Mesenteric fat pad (tissue), 1 donor: ENCODE measurements around the gene LAMA2. TPM values are rescaled to one million over a fixed set of nuclear protein-coding genes. Genes with fewer than 3 reads are reported as not detected.

ENCODE experiments used
- DNase-seq: peaks from one replicate; pipeline ENCODE4 v3.0.0-alpha.2; 2020; ENCODE audit warnings: low spot score
- long read RNA-seq: library from polyadenylated mRNA; unstranded; transcript quantifications from one replicate; pipeline ENCODE4 v2.0.0, GENCODE V29; 2020
- total RNA-seq: library from RNA; stranded (reverse); fragmentation: NEBNext Ultra II Directional; extraction: Animal tissue kit (Norgen Biotek cat#: 25700); gene quantifications from one replicate; pipeline ENCODE4 v1.2.1, GENCODE V29; 2021
- donor health status: DM: yes; HTN: yes; CAD: no.

Gene LAMA2
- total RNA-seq = 82.9 TPM
- long read RNA-seq, partial matches to known transcripts = 21 of 28 reads
- long read RNA-seq, other reads (novel, unspliced or antisense) = 7 of 28 reads

- DNase-seq = no peak
Observed at GRCh38 chr6:128882991-128883611, at the start of gene LAMA2. Gene LAMA2, plus strand, starts transcription at chr6:128883138. Its CDS starts 108 bp downstream, at chr6:128883246.

GRCh38 chr6:128836761-128837160 is 46.2 kb upstream of the LAMA2 start:
- DNase-seq = no peak

GRCh38 chr6:128841518-128841917 is 41.4 kb upstream of the LAMA2 start:
- no peak for DNase-seq

GRCh38 chr6:128844598-128844997 is 38.3 kb upstream of the LAMA2 start:
- no peak for DNase-seq

GRCh38 chr6:128847431-128848210 is 35.3 kb upstream of the LAMA2 start:
- DNase-seq = no peak

- no peak for DNase-seq
Observed at GRCh38 chr6:128848212-128848935, 34.6 kb upstream of the LAMA2 start.

GRCh38 chr6:128855581-128856085 is 27.3 kb upstream of the LAMA2 start:
- no peak for DNase-seq

- no peak for DNase-seq
Observed at GRCh38 chr6:128857806-128858205, 25.1 kb upstream of the LAMA2 start.

- no peak for DNase-seq
Observed at GRCh38 chr6:128860782-128861181, 22.2 kb upstream of the LAMA2 start.

- no peak for DNase-seq
Observed at GRCh38 chr6:128863983-128864382, 19.0 kb upstream of the LAMA2 start.

GRCh38 chr6:128870746-128871145 is 12.2 kb upstream of the LAMA2 start:
- no peak for DNase-seq

- DNase-seq = no peak
Observed at GRCh38 chr6:128874863-128875262, 8.1 kb upstream of the LAMA2 start.

GRCh38 chr6:128882560-128882959 is 378 bp upstream of the LAMA2 start:
- no peak for DNase-seq

- no peak for DNase-seq
Observed at GRCh38 chr6:128883906-128884305, 968 bp downstream of the LAMA2 start.

GRCh38 chr6:128885381-128885780 is 2.4 kb downstream of the LAMA2 start:
- DNase-seq = no peak

GRCh38 chr6:128886706-128887105 is 3.8 kb downstream of the LAMA2 start:
- DNase-seq = no peak

GRCh38 chr6:128888444-128889175 is 5.7 kb downstream of the LAMA2 start:
- no peak for DNase-seq

GRCh38 chr6:128889870-128890269 is 6.9 kb downstream of the LAMA2 start:
- no peak for DNase-seq

- no peak for DNase-seq
Observed at GRCh38 chr6:128892079-128892478, 9.1 kb downstream of the LAMA2 start.

GRCh38 chr6:128899341-128900050 is 16.6 kb downstream of the LAMA2 start:
- no peak for DNase-seq
